C4-2B (cell line): Measurements from ENCODE around the gene VAT1.
"Not testable (repeated sequence)": the region's sequence is repeated elsewhere in the genome, so short reads cannot be mapped to it uniquely, and the experiment has no call there.

Experiments
- H3K27ac ChIP-seq: fragments of 450-650 bp; 2 replicates; pipeline ENCODE4 v1.5.1; 2017
- CTCF ChIP-seq: fragments of 450-650 bp; conservative IDR thresholded peaks from 2 replicates; pipeline ENCODE4 v1.5.1; 2017; ENCODE audit warnings: mild to moderate bottlenecking
- ZFX ChIP-seq: fragments of 450-650 bp; IDR thresholded peaks from 2 replicates; pipeline ENCODE4 v1.6.1; 2017

VAT1 gene

DNA sequence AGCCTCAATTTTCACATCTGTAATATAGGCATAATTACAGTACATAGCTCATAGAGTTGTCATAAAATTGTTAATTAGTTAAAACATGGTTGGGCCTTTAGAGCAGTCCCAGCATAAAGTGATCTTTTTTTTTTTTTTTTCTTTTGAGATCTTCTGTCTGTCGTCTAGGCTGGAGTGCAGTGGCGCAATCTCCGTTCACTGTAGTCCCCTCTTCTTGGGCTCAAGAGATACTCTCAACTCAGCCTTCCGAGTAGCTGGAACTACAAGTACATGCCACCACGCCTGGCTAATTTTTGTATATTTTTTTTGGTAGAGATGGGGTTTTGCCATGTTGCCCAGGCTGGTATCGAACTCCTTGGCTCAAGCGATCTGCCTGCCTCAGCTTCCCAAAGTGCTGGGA is 33.9 kb upstream of the VAT1 start:
- no peak for TF ChIP-seq CTCF
- no peak for TF ChIP-seq ZFX
- H3K27ac ChIP-seq: no peak overlapping the region

- H3K27ac ChIP-seq: not testable (repeated sequence)
These were observed 30.8 kb upstream of the VAT1 start for GRCh38 chr17:43053008-43053407.

DNA sequence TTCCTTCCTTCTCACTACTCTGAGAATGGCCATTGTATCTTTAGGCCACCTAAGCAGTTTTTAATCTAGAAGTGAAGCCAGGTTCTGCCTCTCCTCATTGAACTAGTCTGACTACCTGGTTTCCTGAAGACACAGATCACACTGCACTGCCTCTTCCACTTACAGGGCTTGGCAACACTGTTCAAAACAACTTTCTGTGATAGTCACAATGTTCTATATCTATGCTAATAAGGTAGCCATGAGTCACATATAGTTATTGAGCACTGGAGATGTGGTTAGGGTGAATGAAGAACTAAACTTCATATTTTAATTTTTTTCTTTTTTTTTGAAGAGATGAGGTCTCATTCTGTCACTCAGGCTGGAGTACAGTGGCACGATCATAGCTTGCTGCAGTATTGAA is 29.8 kb upstream of the VAT1 start:
- H3K27ac ChIP-seq: no peak overlapping the region
- TF ChIP-seq CTCF (no peak), ZFX (no peak)

GRCh38 chr17:43044024-43044423 is 21.8 kb upstream of the VAT1 start:
- TF ChIP-seq CTCF (no peak), ZFX (no peak)
- H3K27ac ChIP-seq: no peak overlapping the region

DNA sequence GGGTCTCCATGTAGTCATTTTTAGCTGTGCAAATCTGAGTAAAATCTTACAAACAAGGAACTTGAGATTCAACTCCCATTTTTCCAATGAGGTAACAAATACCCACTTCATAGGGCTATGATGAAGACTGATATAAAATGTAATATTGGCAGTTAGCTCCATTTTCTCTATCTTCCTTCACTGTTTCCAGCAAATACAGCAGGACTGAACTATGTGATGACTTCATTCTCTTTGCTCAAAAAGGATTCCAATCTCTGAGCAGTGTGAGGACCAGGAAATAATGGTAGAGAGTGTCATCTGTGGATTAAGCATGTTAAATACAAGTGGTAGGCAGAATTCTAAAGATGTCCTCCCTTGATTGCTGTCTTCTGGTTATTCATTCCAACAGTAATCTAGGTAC is 21.1 kb upstream of the VAT1 start:
- no peak overlapping the region for H3K27ac ChIP-seq
- no peak for TF ChIP-seq ZFX
- no peak for TF ChIP-seq CTCF

DNA sequence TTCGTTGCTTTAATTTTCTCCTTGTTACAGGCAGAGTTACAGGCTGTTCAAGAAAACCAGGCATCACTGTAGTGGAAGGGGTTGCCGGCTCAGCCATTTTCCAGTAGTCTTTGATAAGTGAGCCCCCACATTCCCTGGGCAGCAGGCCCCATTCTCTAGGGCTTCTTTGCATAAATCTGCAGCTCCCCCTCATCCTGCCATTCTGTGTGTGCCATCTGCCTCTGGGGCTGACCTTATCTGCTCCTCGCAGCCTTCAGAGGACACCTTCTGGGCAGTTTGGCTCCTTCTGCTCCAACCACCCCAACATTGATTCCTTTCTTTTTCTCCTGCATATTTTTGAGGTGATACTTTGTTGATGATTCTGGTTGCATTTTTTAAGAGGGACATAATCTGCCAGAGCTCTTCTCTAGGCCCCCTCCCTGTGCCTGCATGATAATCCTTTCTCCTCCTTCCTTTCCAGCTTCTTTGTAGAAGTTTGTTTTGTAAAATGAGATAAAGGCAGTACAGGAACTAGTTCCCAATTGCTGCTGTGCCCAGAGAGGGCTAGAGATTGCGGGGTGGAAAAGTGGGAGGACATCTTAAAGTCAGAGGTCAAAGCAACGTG is 19.9 kb upstream of the VAT1 start:
- TF ChIP-seq CTCF (no peak), ZFX (no peak)
- H3K27ac ChIP-seq: no peak overlapping the region

GRCh38 chr17:43040655-43041054 is 18.5 kb upstream of the VAT1 start:
- H3K27ac ChIP-seq: no peak overlapping the region
- no peak for TF ChIP-seq ZFX
- TF ChIP-seq CTCF: no peak

DNA sequence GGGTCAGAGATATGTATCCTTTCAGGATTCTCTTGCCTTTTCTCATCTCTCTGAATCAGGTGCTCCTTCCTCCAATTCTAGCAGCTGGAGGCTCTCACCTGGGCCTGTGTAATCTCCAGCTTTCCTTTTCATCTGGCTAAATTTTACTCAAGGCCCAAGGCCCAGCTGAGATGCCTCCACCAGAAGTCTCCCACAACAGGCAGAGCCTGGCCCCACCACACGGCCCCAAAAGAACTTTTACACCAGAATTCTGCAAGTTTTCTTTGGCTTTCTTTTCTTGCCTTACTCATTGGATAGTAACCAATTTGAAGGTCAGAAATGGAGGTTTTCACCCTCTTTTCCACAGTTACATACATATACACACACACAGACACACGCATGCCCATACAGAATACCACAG is 17.5 kb upstream of the VAT1 start:
- TF ChIP-seq ZFX (no peak), CTCF (no peak)
- H3K27ac ChIP-seq: no peak overlapping the region
